Measurements from ENCODE around the gene PCNX2. TPM values are rescaled to one million over a fixed set of nuclear protein-coding genes. Genes with fewer than 3 reads are reported as not detected.

The PCNX2 gene
- total RNA-seq, 3 donors from 2014 or later = 6.0 to 11.3 (median 8.5) TPM

GRCh38 chr1:233268389-233269022 lies 27.0 kb downstream of the PCNX2 start:
- Histone ChIP-seq H3K9me3 (no peaks in the 10 kb centered on the region), H3K4me1 (ENCODE audit: low read depth) (no peaks in the 10 kb centered on the region), H3K36me3 (ENCODE audit: low read depth) (no peaks in the 10 kb centered on the region), H3K4me3 (no peak overlapping the region)
- DNase-seq (no peak), ATAC-seq (no peak)
- TF ChIP-seq CTCF (IDR thresholded peaks at IDR 0.05) = no peak
- intact Hi-C loops (cut with DNase I, micrococcal nuclease) = no loop called here

DNA sequence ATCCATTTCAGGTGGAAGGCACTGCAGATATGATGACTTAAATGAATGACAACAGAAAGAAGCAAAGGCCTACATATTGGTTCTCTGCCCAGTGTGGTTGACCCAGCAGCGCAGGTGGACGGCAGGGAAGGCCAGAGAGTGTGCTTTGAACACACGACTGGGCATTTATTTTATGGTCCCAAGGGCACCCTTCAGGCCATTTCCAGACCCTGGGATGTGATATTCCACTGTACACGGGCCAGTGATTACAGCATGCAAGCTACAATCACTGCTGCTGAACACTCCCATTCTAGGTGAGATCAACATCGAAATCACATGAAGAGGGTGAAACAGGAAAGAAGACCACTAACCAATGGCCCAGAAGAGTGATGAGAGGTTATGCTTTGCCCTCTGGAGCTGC lies 33.8 kb downstream of the PCNX2 start:
- Histone ChIP-seq H3K36me3 (ENCODE audit: low read depth) (no peaks in the 10 kb centered on the region), H3K9me3 (no peaks in the 10 kb centered on the region), H3K4me3 (no peak overlapping the region), H3K4me1 (ENCODE audit: low read depth) (no peaks in the 10 kb centered on the region)
- no peak for TF ChIP-seq CTCF (IDR thresholded peaks at IDR 0.05)
- no peak for DNase-seq
- intact Hi-C loops (cut with DNase I, micrococcal nuclease) = no loop called here
- peak; percentile 22 for ATAC-seq

DNA sequence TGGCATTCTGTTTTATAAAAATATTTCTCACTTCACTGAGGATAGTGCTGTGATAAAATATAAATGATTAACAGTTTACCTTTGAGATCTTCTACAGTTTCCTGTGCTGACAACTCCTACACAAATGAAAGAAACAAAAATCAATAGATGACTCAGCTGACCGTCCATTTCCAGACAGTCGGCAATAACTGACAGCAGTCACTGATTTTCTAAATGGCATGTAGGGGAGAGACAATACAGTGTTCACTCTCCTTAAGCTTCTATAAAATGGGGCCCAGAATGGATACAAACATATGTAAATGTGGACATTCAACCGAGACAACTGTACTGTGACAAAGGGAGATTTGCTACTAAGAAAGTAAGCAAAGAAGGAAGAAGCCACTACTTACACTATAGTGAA lies 34.3 kb downstream of the PCNX2 start:
- DNase-seq (no peak), ATAC-seq (peak; percentile 77)
- intact Hi-C loops (cut with DNase I, micrococcal nuclease) = no loop called here
- no peaks in the 10 kb centered on the region for H3K36me3 ChIP-seq (ENCODE audit: low read depth)
- no peaks in the 10 kb centered on the region for H3K9me3 ChIP-seq
- no peaks in the 10 kb centered on the region for H3K4me1 ChIP-seq (ENCODE audit: low read depth)
- no peak overlapping the region for H3K4me3 ChIP-seq
- no peak for TF ChIP-seq CTCF (IDR thresholded peaks at IDR 0.05)

- no peak for TF ChIP-seq CTCF (IDR thresholded peaks at IDR 0.05)
- H3K4me1 ChIP-seq (ENCODE audit: low read depth) = no peaks in the 10 kb centered on the region
- H3K4me3 ChIP-seq = no peak overlapping the region
- no peak for DNase-seq
- no peaks in the 10 kb centered on the region for H3K9me3 ChIP-seq
- intact Hi-C loops (cut with DNase I, micrococcal nuclease) = no loop called here
- no peak for ATAC-seq
- H3K36me3 ChIP-seq (ENCODE audit: low read depth) = no peaks in the 10 kb centered on the region
Measured at GRCh38 chr1:233257786-233258185, 37.7 kb downstream of the PCNX2 start.

DNA sequence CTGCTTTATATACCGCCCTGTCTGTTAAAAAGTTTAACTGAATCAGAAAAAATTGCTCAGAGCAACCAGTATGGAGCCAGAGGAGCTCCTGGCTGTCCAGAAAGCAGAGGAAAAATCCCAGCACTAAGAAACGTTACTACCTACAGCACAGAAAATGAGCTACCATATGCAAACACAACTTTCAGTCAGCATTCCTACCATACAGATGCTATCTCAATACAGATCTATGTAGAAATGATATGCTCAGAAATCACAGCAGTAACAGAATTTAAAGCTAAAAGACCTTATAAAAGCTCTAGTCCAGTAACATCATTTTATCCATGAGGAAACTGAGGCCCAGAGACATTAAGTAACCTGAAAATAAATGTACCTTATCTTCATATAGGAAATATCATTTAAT lies 38.7 kb downstream of the PCNX2 start:
- Histone ChIP-seq H3K36me3 (ENCODE audit: low read depth) (no peaks in the 10 kb centered on the region), H3K4me3 (no peak overlapping the region), H3K4me1 (ENCODE audit: low read depth) (peaks cover 3% of the 10 kb centered on the region), H3K9me3 (no peaks in the 10 kb centered on the region)
- no peak for TF ChIP-seq CTCF (IDR thresholded peaks at IDR 0.05)
- ATAC-seq (no peak), DNase-seq (no peak)
- intact Hi-C loops (cut with DNase I, micrococcal nuclease) = no loop called here

- H3K4me3 ChIP-seq = no peak overlapping the region
- peaks cover 3% of the 10 kb centered on the region for H3K4me1 ChIP-seq (ENCODE audit: low read depth)
- no peaks in the 10 kb centered on the region for H3K9me3 ChIP-seq
- no peak for ATAC-seq
- H3K36me3 ChIP-seq (ENCODE audit: low read depth) = no peaks in the 10 kb centered on the region
- DNase-seq = no peak
- TF ChIP-seq CTCF (IDR thresholded peaks at IDR 0.05) = no peak
- intact Hi-C loops (cut with DNase I, micrococcal nuclease) = no loop called here
Measured at GRCh38 chr1:233256191-233256590, 39.3 kb downstream of the PCNX2 start.
